MM.1S (cell line): Measurements from ENCODE around the gene SFRP5.

Source experiments
- DNase-seq: peaks from one replicate; pipeline ENCODE4 v3.0.0-alpha.2; 2015
- H2AFZ ChIP-seq: fragments of 300-600 bp; sonication (generic); 2 replicates; pipeline ENCODE4 v1.6.0; 2016; ENCODE audit warnings: antibody characterized with exemption, low read length
- H3F3A ChIP-seq: fragments of 300-600 bp; sonication (generic); 2 replicates; pipeline ENCODE4 v1.6.1; 2016; ENCODE audit warnings: mild to moderate bottlenecking, antibody characterized with exemption, low read length, moderate library complexity, mixed read lengths; ENCODE audit not compliant: insufficient read depth
- H3K27ac ChIP-seq: fragments of 300-600 bp; sonication (generic); 2 replicates; pipeline ENCODE4 v1.5.1; 2016; ENCODE audit warnings: mild to moderate bottlenecking, low read length
- H3K27me3 ChIP-seq: fragments of 300-600 bp; sonication (generic); replicated peaks from 2 replicates; pipeline ENCODE4 v1.6.0; 2016; ENCODE audit warnings: low read length; ENCODE audit not compliant: insufficient read depth
- H3K36me3 ChIP-seq: fragments of 300-600 bp; sonication (generic); replicated peaks from 2 replicates; pipeline ENCODE4 v1.6.1; 2016; ENCODE audit warnings: mild to moderate bottlenecking, low read length, mixed read lengths; ENCODE audit not compliant: insufficient read depth
- H3K4me1 ChIP-seq: fragments of 300-600 bp; sonication (generic); 2 replicates; pipeline ENCODE4 v1.6.1; 2016; ENCODE audit warnings: low read length, mixed read lengths
- H3K4me2 ChIP-seq: fragments of 300-600 bp; sonication (generic); 2 replicates; pipeline ENCODE4 v1.6.0; 2016; ENCODE audit warnings: low read depth, low read length
- H3K4me3 ChIP-seq: fragments of 300-600 bp; sonication (generic); 2 replicates; pipeline ENCODE4 v1.5.1; 2016; ENCODE audit warnings: low read length, mixed read lengths
- H3K79me2 ChIP-seq: fragments of 300-600 bp; sonication (generic); 2 replicates; pipeline ENCODE4 v1.6.1; 2016; ENCODE audit warnings: mixed run types, low read length, mixed read lengths
- H3K9ac ChIP-seq: fragments of 300-600 bp; sonication (generic); 2 replicates; pipeline ENCODE4 v1.6.1; 2016; ENCODE audit warnings: low read length, mixed read lengths
- H3K9me2 ChIP-seq: fragments of 300-600 bp; sonication (generic); replicated peaks from 2 replicates; pipeline ENCODE4 v1.6.1; 2016; ENCODE audit warnings: mild to moderate bottlenecking, low read length, mixed read lengths; ENCODE audit not compliant: insufficient read depth
- H3K9me3 ChIP-seq: fragments of 300-600 bp; sonication (generic); replicated peaks from 2 replicates; pipeline ENCODE4 v1.6.1; 2016; ENCODE audit warnings: mild to moderate bottlenecking, low read length, mixed read lengths; ENCODE audit not compliant: insufficient read depth
- H4K20me1 ChIP-seq: fragments of 300-600 bp; sonication (generic); 2 replicates; pipeline ENCODE4 v1.6.1; 2016; ENCODE audit warnings: mild to moderate bottlenecking, low read length, moderate library complexity, mixed read lengths; ENCODE audit not compliant: insufficient read depth
- CTCF ChIP-seq: fragments of 300-600 bp; sonication (generic); IDR thresholded peaks from 2 replicates; pipeline ENCODE4 v1.5.1; 2016; ENCODE audit warnings: antibody characterized with exemption, low read length, mixed read lengths
- EZH2 ChIP-seq: fragments of 300-600 bp; sonication (generic); optimal IDR thresholded peaks from 2 replicates; pipeline ENCODE3; 2017; ENCODE audit warnings: low read depth, mild to moderate bottlenecking, antibody characterized with exemption, low read length, mixed read lengths
- EZH2phosphoT487 ChIP-seq: fragments of 300-600 bp; sonication (generic); IDR thresholded peaks from 2 replicates; pipeline ENCODE4 v1.6.1; 2018; ENCODE audit warnings: antibody characterized with exemption, low read length

SFRP5 gene

GRCh38 chr10:97737770-97738265 is 34.0 kb downstream of the SFRP5 start:
- H4K20me1 ChIP-seq: no peaks in the 10 kb centered on the region
- H3K27me3 ChIP-seq: no peaks in the 10 kb centered on the region
- no peaks in the 10 kb centered on the region for H3K9me2 ChIP-seq
- TF ChIP-seq CTCF (no peak), EZH2phosphoT487 (no peak), EZH2 (no peak)
- peak overlapping the region; percentile 96 for H3K4me3 ChIP-seq
- DNase-seq: no peak
- H3K4me1 ChIP-seq: peaks cover 14% of the 10 kb centered on the region
- peaks cover 44% of the 10 kb centered on the region for H3K79me2 ChIP-seq
- H3F3A ChIP-seq: no peaks in the 10 kb centered on the region
- H2AFZ ChIP-seq: peak overlapping the region; percentile 95; the same call in 1 of the 2 replicates
- H3K9me3 ChIP-seq: no peaks in the 10 kb centered on the region
- peak overlapping the region; percentile 91 for H3K9ac ChIP-seq
- H3K27ac ChIP-seq: peak overlapping the region; percentile 69; the same call in 1 of the 2 replicates
- no peaks in the 10 kb centered on the region for H3K36me3 ChIP-seq
- peak overlapping the region; percentile 90 for H3K4me2 ChIP-seq

GRCh38 chr10:97736902-97737769 is 34.7 kb downstream of the SFRP5 start, which contains the start of gene ZFYVE27:
ZFYVE27 (plus strand) TSS chr10:97737128; CDS start chr10:97738478, 1,350 bp downstream.
- Histone ChIP-seq H3K79me2 (peaks cover 42% of the 10 kb centered on the region), H3K4me1 (peaks cover 14% of the 10 kb centered on the region), H2AFZ (peak within 1 kb of the TSS; percentile 95), H4K20me1 (no peaks in the 10 kb centered on the region), H3K9ac (peak within 1 kb of the TSS; percentile 91), H3K27me3 (no peaks in the 10 kb centered on the region), H3K9me2 (no peaks in the 10 kb centered on the region), H3K9me3 (no peaks in the 10 kb centered on the region), H3F3A (no peaks in the 10 kb centered on the region), H3K36me3 (no peaks in the 10 kb centered on the region), H3K27ac (peak within 1 kb of the TSS; percentile 69), H3K4me2 (peak within 1 kb of the TSS; percentile 90), H3K4me3 (peak within 1 kb of the TSS; percentile 96)
- no peak for TF ChIP-seq EZH2phosphoT487
- TF ChIP-seq CTCF: no peak
- TF ChIP-seq EZH2: no peak
- DNase-seq: peak; percentile 96

- Histone ChIP-seq H3K27ac (no peak overlapping the region), H4K20me1 (no peaks in the 10 kb centered on the region), H3K9ac (peak overlapping the region; percentile 3; the same call in 1 of the 2 replicates), H3K9me3 (no peaks in the 10 kb centered on the region), H3F3A (no peaks in the 10 kb centered on the region), H3K27me3 (no peaks in the 10 kb centered on the region), H2AFZ (peak overlapping the region; percentile 95), H3K4me2 (peak overlapping the region; percentile 81), H3K36me3 (no peaks in the 10 kb centered on the region), H3K79me2 (peaks cover 40% of the 10 kb centered on the region), H3K4me3 (peak overlapping the region; percentile 96), H3K4me1 (peaks cover 14% of the 10 kb centered on the region), H3K9me2 (no peaks in the 10 kb centered on the region)
- no peak for TF ChIP-seq EZH2phosphoT487
- no peak for TF ChIP-seq CTCF
- TF ChIP-seq EZH2: no peak
- no peak for DNase-seq
These were observed 35.3 kb downstream of the SFRP5 start for GRCh38 chr10:97736403-97736901.
